Ovary (tissue), 3 donors: Measurements from ENCODE around the gene MAP2K4.

Experiments used
- EP300 ChIP-seq: sonication (generic); formaldehyde crosslinking; IDR thresholded peaks from one replicate; pipeline ENCODE4 v1.6.1; 2017; ENCODE audit warnings: antibody characterized with exemption
- POLR2A ChIP-seq: fragments of 450-650 bp; IDR thresholded peaks from one replicate; pipeline ENCODE4 v1.6.1; 2017; ENCODE audit warnings: antibody characterized with exemption, mild to moderate bottlenecking, moderate library complexity
- TF ChIP-seq, protein P1 (sequence below), 3 donors: fragments of 450-650 bp in 2 of 3; fragments of 200-600 bp in 1 of 3; IDR thresholded peaks; one replicate each; pipeline versions ENCODE4 v1.5.1 to v1.8.0; 2016 to 2022; ENCODE audit warnings: antibody characterized with exemption in 3 of 3, mild to moderate bottlenecking in 1 of 3
- donor health status: DM: no; HTN: no; CAD: no.

DNA sequence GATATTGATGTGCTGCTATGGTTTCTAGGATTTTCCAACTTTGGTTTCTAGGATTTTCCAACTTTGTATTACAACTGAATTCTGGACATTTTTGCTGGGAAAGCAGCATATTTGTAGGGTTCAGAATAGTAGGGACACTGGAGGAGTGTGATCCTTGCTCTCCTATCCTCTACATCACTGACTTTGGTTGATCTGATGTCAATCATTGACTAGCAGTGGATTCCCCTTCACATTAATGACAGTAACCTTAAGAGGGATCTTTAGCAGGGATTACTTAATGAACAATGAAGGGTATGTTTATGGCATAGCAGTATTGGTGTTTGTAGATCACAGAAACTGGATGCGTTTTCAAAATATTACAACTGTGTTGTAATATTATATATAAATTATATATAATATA, 67.4 kb downstream of the MAP2K4 start:
- TF ChIP-seq, protein P1, sequence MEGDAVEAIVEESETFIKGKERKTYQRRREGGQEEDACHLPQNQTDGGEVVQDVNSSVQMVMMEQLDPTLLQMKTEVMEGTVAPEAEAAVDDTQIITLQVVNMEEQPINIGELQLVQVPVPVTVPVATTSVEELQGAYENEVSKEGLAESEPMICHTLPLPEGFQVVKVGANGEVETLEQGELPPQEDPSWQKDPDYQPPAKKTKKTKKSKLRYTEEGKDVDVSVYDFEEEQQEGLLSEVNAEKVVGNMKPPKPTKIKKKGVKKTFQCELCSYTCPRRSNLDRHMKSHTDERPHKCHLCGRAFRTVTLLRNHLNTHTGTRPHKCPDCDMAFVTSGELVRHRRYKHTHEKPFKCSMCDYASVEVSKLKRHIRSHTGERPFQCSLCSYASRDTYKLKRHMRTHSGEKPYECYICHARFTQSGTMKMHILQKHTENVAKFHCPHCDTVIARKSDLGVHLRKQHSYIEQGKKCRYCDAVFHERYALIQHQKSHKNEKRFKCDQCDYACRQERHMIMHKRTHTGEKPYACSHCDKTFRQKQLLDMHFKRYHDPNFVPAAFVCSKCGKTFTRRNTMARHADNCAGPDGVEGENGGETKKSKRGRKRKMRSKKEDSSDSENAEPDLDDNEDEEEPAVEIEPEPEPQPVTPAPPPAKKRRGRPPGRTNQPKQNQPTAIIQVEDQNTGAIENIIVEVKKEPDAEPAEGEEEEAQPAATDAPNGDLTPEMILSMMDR (IDR thresholded peaks at IDR 0.05), result no peak
- no peak for TF ChIP-seq EP300
- no peak for TF ChIP-seq POLR2A
